Breast epithelium (tissue), 3 donors: ENCODE data around the gene RIMBP2.

Experiments
- POLR2A ChIP-seq: fragments of 450-650 bp; IDR thresholded peaks from one replicate; pipeline ENCODE4 v1.6.1; 2016; ENCODE audit warnings: antibody characterized with exemption, mild to moderate bottlenecking, moderate library complexity
- POLR2AphosphoS5 ChIP-seq, 3 donors: sonication (generic); formaldehyde crosslinking; IDR thresholded peaks; one replicate each; pipeline ENCODE4 v1.6.1; 2017; ENCODE audit warnings: antibody characterized with exemption in 3 of 3
- TF ChIP-seq, protein P1 (sequence below), 3 donors: fragments of 450-650 bp; IDR thresholded peaks; one replicate each; pipeline ENCODE4 v1.5.1; 2016 to 2017; ENCODE audit warnings: antibody characterized with exemption in 3 of 3, mild to moderate bottlenecking in 3 of 3, moderate library complexity in 3 of 3

DNA sequence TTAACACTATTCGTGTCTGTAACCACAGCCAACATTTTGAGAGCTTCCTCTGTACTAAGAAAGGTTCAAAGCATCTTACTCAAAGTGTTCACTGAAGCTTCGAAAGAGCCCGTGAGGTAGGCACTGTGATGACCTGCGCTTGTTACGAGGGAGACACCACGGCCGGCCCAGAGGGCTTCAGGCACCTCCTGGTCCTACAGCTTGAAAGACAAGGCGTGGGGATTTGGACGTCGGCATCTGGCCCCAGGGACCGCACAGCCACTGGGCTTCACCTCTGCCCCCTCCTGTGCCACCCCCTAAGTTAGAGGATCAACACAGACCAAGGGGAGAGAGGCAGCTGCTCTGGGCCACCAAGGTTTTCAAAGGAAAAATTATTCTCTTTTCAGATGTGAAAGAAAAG lies 75.6 kb downstream of the RIMBP2 start:
- TF ChIP-seq POLR2A (no peak), POLR2AphosphoS5 (IDR thresholded peaks at IDR 0.05) (no peak)
- TF ChIP-seq, protein P1, sequence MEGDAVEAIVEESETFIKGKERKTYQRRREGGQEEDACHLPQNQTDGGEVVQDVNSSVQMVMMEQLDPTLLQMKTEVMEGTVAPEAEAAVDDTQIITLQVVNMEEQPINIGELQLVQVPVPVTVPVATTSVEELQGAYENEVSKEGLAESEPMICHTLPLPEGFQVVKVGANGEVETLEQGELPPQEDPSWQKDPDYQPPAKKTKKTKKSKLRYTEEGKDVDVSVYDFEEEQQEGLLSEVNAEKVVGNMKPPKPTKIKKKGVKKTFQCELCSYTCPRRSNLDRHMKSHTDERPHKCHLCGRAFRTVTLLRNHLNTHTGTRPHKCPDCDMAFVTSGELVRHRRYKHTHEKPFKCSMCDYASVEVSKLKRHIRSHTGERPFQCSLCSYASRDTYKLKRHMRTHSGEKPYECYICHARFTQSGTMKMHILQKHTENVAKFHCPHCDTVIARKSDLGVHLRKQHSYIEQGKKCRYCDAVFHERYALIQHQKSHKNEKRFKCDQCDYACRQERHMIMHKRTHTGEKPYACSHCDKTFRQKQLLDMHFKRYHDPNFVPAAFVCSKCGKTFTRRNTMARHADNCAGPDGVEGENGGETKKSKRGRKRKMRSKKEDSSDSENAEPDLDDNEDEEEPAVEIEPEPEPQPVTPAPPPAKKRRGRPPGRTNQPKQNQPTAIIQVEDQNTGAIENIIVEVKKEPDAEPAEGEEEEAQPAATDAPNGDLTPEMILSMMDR (IDR thresholded peaks at IDR 0.05), result no peak
